Measurements from ENCODE around the gene SEC16A.

The SEC16A gene

GRCh38 chr9:136519263-136520052 is 36.6 kb upstream of the SEC16A start:
- DNase-seq = no peak

DNA sequence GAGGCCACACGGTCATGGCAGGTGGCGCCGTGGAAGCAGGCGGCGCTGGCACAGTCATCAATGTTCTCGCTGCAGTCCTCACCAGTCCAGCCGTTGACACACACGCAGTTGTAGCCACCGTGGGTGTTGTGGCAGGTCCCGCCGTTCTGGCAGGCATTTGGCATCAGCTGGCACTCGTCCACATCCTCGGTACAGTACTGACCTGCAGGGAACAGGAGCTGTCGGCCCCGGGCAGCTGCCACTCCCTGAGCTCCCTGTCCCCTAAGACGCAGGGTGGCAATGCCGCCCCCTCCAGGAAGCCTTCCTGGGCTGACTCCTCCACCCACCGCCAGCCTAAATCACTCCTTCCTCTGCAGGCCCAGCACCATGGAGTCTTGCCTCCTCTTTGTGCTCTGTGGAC is 35.8 kb upstream of the SEC16A start:
- no peak for DNase-seq

- DNase-seq = no peak
These were observed 35.1 kb upstream of the SEC16A start for GRCh38 chr9:136517950-136518349.

DNA sequence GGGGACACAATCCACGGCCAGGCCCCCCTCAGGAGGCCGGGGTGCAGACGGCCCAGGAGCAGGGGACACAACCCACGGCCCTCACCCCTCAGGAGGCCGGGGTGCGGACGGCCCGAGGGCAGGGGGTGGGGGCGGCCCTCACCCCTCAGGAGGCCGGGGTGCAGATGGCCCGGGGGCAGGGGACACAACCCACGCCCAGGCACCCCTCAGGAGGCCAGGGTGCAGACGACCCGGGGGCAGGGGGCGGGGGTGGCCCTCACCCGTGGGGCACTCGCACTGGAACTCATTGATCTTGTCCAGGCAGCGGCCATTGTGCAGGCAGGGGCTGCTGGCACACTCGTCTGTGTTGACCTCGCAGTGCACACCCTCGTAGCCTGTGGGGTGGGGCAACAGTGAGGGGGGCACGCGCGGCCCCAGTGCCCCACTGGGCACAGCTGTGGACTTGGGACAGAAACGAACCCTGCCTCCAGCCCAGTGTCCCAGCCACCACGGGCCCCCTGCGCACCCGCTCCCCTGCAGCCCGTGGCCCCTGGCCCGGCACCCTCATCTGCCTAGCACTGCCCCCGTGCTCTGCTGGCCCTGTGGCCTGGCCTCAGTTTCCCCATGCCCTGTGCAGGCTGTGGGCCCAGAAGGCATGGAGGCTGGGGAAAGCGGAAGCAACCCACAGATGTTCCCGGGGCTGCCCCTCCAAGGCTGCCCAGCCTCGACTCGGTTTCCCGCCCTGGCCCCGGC is 34.3 kb upstream of the SEC16A start:
- no peak for DNase-seq

- DNase-seq = no peak
These were observed 33.4 kb upstream of the SEC16A start for GRCh38 chr9:136516191-136516654.

- no peak for DNase-seq
These were observed 32.4 kb upstream of the SEC16A start for GRCh38 chr9:136515276-136515675.

DNA sequence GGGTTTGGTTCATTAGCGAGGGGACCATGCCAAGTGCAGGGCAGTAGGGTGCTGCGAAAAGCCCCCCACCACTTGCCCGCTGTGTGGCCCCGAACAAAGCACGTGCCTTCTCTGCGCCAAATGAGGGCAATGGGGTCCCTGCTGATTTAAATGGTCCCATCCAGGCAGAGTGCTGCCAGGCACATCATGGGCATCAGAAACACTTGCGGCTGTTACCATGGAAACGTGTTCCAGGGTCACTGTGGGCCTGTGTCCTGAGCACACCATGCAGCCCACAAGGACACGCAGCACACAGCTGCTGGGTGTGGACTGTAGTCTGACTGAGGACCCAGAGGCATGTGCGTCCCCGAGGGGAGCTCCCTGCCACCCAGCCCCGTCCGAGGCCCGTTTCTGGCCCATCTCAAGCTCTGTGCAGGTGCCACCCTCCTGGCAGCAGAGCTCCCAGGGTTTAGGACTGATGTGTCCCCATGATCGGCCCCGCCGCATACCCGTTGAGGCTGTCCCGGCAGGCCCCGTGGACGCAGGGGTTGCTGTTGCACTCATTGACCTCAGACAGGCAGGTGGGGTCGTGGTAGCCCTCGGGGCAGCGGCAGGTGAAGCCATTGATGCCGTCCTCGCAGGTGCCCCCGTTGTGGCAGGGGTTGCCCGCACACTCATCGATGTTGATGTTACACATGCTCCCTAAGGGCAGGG is 31.3 kb upstream of the SEC16A start:
- DNase-seq = no peak

DNA sequence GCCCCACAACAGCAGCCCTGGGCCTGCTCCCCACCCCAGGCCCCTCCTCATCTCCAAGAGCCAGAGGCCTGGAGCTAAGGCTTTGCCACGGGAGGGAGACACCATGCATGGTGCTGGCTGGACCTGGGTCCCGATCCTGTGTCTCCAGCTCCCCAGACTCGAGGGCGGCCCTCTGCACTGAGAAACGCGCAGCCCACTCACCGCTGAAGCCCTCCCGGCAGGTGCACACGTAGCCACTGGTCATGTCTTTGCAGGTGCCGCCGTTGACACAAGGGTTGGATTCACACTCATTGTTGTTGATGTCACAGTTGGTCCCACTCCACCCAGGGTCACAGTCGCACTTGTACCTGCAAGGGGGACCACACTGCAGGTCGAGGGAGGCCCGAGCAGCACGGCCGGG is 30.4 kb upstream of the SEC16A start:
- DNase-seq = no peak

GRCh38 chr9:136512651-136513071 is 29.8 kb upstream of the SEC16A start:
- no peak for DNase-seq

DNA sequence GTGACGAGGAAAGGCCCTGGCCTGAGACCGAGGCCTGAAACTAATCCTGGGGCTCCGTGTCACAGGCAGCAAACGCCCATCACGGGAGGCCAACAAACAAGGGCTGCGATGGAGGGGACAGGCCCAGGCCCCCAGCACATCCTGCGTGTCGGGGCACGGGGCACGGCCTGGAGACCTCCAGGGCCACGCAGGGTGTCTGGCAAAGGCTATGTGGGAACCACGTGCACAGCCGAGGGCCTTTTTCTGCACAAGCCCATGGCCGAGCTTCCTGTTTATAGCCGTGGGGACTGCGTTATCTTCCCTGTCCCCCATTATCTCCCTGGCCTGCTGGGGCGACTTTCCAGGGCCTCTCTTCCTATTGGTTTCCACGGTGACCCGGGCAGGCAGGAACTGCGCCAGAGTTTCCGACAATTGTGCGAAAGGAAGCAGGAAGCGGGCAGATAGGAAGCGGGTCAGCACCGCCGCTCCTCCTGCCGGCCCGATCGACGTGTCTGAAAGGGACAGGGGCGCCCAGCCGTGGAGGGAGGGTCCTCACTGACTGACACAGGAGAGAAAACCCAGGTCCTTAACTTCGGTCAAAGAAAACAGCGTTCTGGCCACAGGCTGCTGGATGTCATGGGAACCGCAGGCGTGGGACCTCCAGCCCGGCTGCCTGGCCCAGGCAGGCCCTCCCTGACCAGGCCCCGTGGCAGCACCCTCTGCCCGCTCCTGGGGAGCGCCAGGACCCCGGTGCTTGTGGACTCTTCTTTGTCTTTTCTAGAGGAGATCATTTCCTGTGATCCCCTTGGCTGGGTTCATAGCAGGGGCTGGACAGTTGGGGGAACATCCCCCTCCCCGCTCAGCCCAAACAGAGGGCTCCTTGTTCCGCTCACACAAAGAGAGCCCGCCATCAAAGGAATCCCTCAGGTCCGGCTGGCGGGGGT is 29.1 kb upstream of the SEC16A start:
- DNase-seq = no peak

- no peak for DNase-seq
These were observed 28.4 kb upstream of the SEC16A start for GRCh38 chr9:136511144-136511669.

- DNase-seq = no peak
These were observed 27.7 kb upstream of the SEC16A start for GRCh38 chr9:136510561-136510960.

- no peak for DNase-seq
These were observed 26.7 kb upstream of the SEC16A start for GRCh38 chr9:136509549-136509948.

GRCh38 chr9:136508729-136509500 is 26.1 kb upstream of the SEC16A start:
- DNase-seq = no peak

- no peak for DNase-seq
These were observed 25.1 kb upstream of the SEC16A start for GRCh38 chr9:136507992-136508375.

DNA sequence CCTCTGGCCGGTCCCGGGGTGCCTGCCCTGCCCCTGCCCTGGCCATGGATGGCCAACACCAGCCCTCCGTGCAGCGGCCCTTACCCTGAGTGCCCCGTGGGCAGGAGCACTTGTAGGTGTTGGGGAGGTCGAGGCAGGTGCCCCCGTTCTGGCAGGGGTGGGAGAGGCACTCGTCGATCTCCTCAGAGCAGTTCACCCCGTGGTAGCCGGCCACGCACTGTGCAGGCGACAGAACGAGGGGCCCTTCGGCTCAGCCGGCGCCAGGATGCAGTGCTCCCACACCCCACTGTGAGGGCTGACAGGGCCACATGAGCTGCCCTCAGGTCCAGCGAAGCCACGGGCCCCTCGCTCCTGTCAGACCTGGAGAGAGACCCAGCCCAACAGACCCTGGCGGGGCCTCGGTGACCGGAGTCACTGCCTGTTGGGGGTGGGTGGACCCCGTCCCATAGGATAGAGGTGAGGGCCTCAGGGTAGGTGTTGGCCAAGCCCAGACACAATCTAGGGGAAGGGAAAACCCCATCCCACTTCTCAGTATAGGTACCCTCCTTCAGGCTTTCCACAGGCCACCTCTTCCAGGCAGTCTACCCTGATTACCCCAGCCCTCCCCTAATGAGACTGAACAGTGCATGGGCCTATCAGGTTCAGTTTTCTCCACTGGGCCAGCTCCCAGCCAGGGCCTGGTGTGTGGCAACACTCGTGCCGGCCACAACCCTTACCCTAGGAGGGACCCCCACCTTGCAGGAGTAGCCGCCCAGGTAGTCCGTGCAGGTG is 24.6 kb upstream of the SEC16A start:
- DNase-seq = no peak

GRCh38 chr9:136506425-136506824 is 23.6 kb upstream of the SEC16A start:
- no peak for DNase-seq

GRCh38 chr9:136505406-136506403 is 22.9 kb upstream of the SEC16A start:
- DNase-seq = no peak

Data from NCI-H774 (cell line).